Stimulated activated CD4-positive, alpha-beta T cell treated with anti-CD3 and anti-CD28 coated beads, Interleukin-1b, Interleukin-23, amount 100 ng/mL, for 24 hours (primary cell): Measurements from ENCODE around the gene PPP2R3C.
"Not testable (repeated sequence)": the region's sequence is repeated elsewhere in the genome, so short reads cannot be mapped to it uniquely, and the experiment has no call there.

Source experiments
- DNase-seq, 4 experiments: peaks; one replicate each; pipeline ENCODE4 v3.0.0-alpha.2; 2020; ENCODE audit warnings: low read depth in 4 of 4, low spot score in 1 of 4

Gene PPP2R3C

GRCh38 chr14:35121887-35122695 lies at the start of gene PPP2R3C, which contains the start of gene PRORP:
Gene PPP2R3C, minus strand, starts transcription at chr14:35121990. Its CDS starts 31 bp downstream, at chr14:35121959.
Gene PRORP, plus strand, starts transcription at chr14:35122552. Its CDS starts 694 bp downstream, at chr14:35123246.
- DNase-seq: peak; percentile 72 to 75 (median 73)

- no peak for DNase-seq
Observed at GRCh38 chr14:35167496-35167895, 45.7 kb upstream of the PPP2R3C start.

GRCh38 chr14:35164849-35165248 lies 43.1 kb upstream of the PPP2R3C start:
- no peak for DNase-seq

- DNase-seq: no peak
Observed at GRCh38 chr14:35163384-35163783, 41.6 kb upstream of the PPP2R3C start.

GRCh38 chr14:35161231-35161630 lies 39.4 kb upstream of the PPP2R3C start:
- peak in 1 of 4 experiments; percentile 1 for DNase-seq

- DNase-seq: no peak
Observed at GRCh38 chr14:35159742-35160409, 38.1 kb upstream of the PPP2R3C start.

- DNase-seq: no peak
Observed at GRCh38 chr14:35158951-35159653, 37.3 kb upstream of the PPP2R3C start.

- DNase-seq: no peak
Observed at GRCh38 chr14:35158491-35158890, 36.7 kb upstream of the PPP2R3C start.

- DNase-seq: no peak
Observed at GRCh38 chr14:35155962-35156361, 34.2 kb upstream of the PPP2R3C start.

- DNase-seq: no peak
Observed at GRCh38 chr14:35154016-35154415, 32.2 kb upstream of the PPP2R3C start.

- DNase-seq: not testable (repeated sequence)
Observed at GRCh38 chr14:35152531-35152930, 30.7 kb upstream of the PPP2R3C start.

- no peak for DNase-seq
Observed at GRCh38 chr14:35149239-35149638, 27.4 kb upstream of the PPP2R3C start.

- DNase-seq: no peak
Observed at GRCh38 chr14:35147711-35148110, 25.9 kb upstream of the PPP2R3C start.

GRCh38 chr14:35147186-35147585 lies 25.4 kb upstream of the PPP2R3C start:
- no peak for DNase-seq

GRCh38 chr14:35146711-35147149 lies 24.9 kb upstream of the PPP2R3C start:
- no peak for DNase-seq

GRCh38 chr14:35144029-35144428 lies 22.2 kb upstream of the PPP2R3C start:
- no peak for DNase-seq

- no peak for DNase-seq
Observed at GRCh38 chr14:35140718-35141581, 19.2 kb upstream of the PPP2R3C start.

- DNase-seq: no peak
Observed at GRCh38 chr14:35138585-35138984, 16.8 kb upstream of the PPP2R3C start.

- no peak for DNase-seq
Observed at GRCh38 chr14:35134329-35135123, 12.7 kb upstream of the PPP2R3C start.
